Raji (cell line): Measurements from ENCODE around the gene TDRD6.
A peak's percentile ranks its signal among the peaks of the same experiment; 100 is the strongest.

Source experiments
- POLR2A ChIP-seq: IDR thresholded peaks from 2 replicates; pipeline ENCODE4 v1.6.1; 2011; ENCODE audit warnings: low read depth, low read length, control low read depth; ENCODE audit not compliant: insufficient read depth

The TDRD6 gene

DNA sequence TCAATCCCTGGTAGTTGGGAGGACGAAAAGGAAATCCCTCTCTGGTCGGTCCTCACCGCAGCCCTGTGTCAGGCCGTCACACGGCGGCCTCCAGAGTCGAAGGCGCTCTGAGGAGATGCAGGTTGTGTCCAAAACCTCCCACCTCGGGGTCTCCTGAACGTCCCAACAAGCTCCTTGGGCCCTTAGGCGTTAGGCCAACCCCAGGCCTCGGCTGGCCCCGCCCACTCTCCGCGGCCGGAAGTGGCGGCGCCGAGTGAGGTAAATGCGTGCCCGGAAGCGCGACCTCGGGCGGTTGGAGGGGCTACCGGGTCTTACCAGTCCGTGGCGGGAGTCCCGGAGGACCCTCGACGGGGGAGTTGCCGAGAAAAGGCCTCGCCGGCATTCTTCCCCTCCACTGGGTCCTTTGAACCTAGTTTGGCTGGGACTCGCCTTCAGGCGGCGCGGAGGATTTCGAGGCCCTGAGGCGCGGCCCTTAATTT is at the start of gene TDRD6:
TSS of gene TDRD6 (plus strand) at position 267 of the 479 bp plus-strand sequence. CDS start 244 bp downstream, outside the sequence.
- no peak for TF ChIP-seq POLR2A

GRCh38 chr6:46637933-46638332 is 49.8 kb upstream of the TDRD6 start:
- no peak for TF ChIP-seq POLR2A

DNA sequence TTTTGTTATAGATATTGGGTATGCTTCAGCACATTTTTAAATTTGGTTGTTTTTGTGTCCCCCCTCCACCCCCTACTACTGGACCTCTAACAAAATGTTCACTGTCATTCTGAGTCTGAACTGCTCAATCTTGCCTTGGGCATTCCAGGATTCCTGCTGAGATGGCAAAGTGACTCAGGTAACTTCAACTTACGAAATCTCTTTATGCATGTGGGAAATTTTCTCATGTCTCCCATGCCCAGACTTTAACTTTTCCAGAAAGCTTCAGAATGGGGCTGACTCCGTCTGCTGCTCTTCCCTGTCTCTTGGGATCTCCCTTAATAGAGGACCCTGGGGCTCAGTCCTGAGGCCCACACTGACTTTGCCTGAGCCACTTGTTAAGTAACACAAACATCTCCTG is 49.0 kb upstream of the TDRD6 start:
- TF ChIP-seq POLR2A: no peak

DNA sequence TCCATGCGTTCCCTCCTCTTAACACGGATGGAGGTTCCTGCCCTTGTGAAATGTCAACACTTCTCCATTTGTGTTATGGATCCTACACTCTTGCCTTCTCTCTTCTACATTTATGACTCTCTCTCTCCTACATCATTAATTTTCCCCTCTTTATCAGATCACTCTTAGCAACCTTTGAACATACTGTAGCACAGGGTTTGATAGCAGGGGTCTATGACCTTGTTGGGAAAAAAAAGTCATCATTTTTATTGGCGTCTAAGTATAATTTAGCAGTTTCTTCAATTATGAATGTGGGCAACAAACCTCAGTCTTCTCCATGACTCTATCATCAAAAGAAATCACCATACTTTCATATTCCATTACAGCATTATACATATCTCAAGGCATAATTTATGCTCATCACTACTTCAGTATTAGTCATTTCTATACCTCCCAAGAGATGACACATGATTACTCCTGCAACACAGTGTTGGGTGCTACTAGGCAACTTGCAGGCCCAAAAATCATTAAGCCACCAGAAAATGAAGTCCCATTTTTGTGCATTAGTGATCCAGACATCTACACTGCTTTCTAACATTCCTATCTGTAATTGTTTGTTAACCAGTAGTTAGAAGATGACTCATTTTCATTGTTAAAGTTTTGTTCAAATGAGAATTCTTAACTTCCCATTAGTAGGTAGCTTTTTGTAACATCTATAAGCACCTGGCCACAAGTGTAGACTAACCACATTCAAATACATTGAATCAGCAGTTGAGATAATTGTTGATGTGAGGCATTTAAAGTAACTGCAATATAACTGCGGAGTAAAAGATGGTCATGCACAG is 44.5 kb upstream of the TDRD6 start:
- TF ChIP-seq POLR2A: peak; percentile 17; the same call in 1 of the 2 replicates

DNA sequence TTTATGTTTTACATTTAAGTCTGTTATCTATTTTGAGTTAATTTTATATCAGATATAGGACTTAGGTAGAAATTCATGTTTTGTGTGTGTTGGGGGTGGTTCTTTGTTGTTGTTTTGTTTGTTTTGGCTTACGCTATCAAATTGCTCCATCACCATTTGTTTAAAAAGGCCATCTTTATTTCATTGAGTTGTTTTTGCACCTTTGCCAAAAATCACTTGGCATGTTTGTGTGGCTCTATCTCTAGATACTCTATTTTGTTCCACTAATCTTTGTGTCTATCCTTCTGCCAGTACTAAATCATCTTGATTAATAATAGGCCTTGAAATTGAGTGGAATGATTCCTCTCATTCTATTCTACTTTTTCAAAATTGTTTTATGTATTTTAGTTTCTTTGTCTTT is 42.4 kb upstream of the TDRD6 start:
- no peak for TF ChIP-seq POLR2A

GRCh38 chr6:46648869-46649492 is 38.7 kb upstream of the TDRD6 start:
- TF ChIP-seq POLR2A: no peak

GRCh38 chr6:46651006-46651405 is 36.7 kb upstream of the TDRD6 start:
- no peak for TF ChIP-seq POLR2A

- TF ChIP-seq POLR2A: no peak
These were observed 35.9 kb upstream of the TDRD6 start for GRCh38 chr6:46651816-46652215.

GRCh38 chr6:46652232-46652602 is 35.5 kb upstream of the TDRD6 start:
- no peak for TF ChIP-seq POLR2A

- TF ChIP-seq POLR2A: peak; percentile 55
These were observed 34.9 kb upstream of the TDRD6 start, which contains the start of the genes CYP39A1 and SLC25A27 for GRCh38 chr6:46652603-46653438. Gene CYP39A1, minus strand, starts transcription at chr6:46652818. Its CDS starts 236 bp downstream, at chr6:46652582. Gene SLC25A27, plus strand, starts transcription at chr6:46652975. Its CDS starts 218 bp downstream, at chr6:46653193.

GRCh38 chr6:46653439-46654195 is 34.1 kb upstream of the TDRD6 start:
- TF ChIP-seq POLR2A: no peak

DNA sequence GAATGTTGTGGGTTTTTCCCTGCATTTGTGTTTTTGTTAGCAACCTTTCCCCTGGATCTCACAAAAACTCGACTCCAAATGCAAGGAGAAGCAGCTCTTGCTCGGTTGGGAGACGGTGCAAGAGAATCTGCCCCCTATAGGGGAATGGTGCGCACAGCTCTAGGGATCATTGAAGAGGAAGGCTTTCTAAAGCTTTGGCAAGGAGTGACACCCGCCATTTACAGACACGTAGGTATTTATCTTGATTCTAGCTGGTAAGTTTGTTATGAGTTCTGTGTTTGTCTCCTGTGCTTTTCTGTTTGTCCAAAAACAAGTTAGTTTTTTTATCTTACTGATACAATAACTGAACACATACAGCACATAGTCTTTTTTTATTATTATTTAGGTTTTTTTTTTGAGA is 31.9 kb upstream of the TDRD6 start:
- TF ChIP-seq POLR2A: no peak

DNA sequence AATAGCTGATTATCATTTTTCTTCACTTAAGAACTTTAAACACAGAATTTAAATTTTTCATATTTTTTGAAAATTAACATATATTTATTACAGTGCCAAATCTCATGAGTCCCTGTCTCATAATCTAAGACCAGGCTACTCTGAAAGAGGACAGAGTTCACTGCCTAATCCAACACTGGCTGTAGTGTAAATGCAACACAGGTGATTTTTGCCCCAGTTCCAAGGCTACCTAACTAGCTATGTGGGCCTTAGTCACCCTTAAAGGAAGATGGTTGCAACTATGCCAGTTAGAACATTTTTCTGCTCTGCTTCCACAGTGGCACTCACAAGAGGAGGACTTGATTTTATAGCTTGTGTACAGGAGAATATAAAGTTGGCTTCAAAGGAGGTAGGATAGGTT is 30.0 kb upstream of the TDRD6 start:
- no peak for TF ChIP-seq POLR2A

DNA sequence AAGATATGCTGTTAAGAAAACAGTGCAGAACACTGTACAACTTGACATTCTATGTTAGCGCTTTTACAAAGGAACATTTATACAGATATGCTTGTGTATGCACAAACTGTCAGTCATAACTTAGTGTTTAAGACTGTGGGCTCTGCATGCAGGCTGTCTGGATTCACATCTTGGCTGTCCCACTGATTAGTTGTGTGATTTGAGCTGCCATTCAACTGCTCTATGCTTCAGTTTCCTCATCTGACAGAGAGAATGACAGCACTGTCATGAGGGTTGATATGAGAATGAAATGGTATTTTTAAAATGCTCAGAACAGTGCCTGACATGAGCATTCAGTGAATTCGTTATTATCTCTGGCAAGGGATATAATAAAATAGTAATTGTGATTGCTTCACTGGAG is 26.2 kb upstream of the TDRD6 start:
- no peak for TF ChIP-seq POLR2A
